ENCODE measurements around the gene SKA2.

- no peak for TF ChIP-seq CTCF (IDR thresholded peaks at IDR 0.05)
- TF ChIP-seq EZH2 (IDR thresholded peaks at IDR 0.05; ENCODE audit: borderline replicate concordance, insufficient read depth, low read depth, low read length, poor library complexity, severe bottlenecking): no peak
Measured at GRCh38 chr17:59181481-59181880, 26.5 kb upstream of the SKA2 start.
